Hematopoietic multipotent progenitor cell treated with erythropoietin and hydrocortisone succinate and interleukin-3 and kit ligand, for 15 days (in vitro differentiated cells): Measurements from ENCODE around the gene SPNS2.

Experiments used
- DNase-seq: peaks from one replicate; pipeline ENCODE4 v3.0.0-alpha.2; 2015; ENCODE audit warnings: low spot score

The SPNS2 gene

GRCh38 chr17:4549781-4550533, 51.3 kb downstream of the SPNS2 start:
- no peak for DNase-seq

- no peak for DNase-seq
These were observed 51.9 kb downstream of the SPNS2 start for GRCh38 chr17:4550534-4551039.

GRCh38 chr17:4551141-4551540, 52.5 kb downstream of the SPNS2 start:
- DNase-seq: peak; percentile 7

- DNase-seq: no peak
These were observed 53.3 kb downstream of the SPNS2 start for GRCh38 chr17:4551796-4552525.

- DNase-seq: no peak
These were observed 55.0 kb downstream of the SPNS2 start for GRCh38 chr17:4553669-4554068.

- no peak for DNase-seq
These were observed 55.8 kb downstream of the SPNS2 start for GRCh38 chr17:4554441-4554996.

- DNase-seq: peak; percentile 94
These were observed 56.5 kb downstream of the SPNS2 start, which contains the start of gene MYBBP1A for GRCh38 chr17:4554997-4555799. Gene MYBBP1A, minus strand, starts transcription at chr17:4555384. Its CDS starts 60 bp downstream, at chr17:4555324.

- no peak for DNase-seq
These were observed 57.4 kb downstream of the SPNS2 start for GRCh38 chr17:4555873-4556759.

GRCh38 chr17:4556996-4557395, 58.3 kb downstream of the SPNS2 start:
- no peak for DNase-seq

GRCh38 chr17:4557626-4558346, 59.1 kb downstream of the SPNS2 start:
- DNase-seq: no peak

- no peak for DNase-seq
These were observed 59.8 kb downstream of the SPNS2 start for GRCh38 chr17:4558347-4558971.

GRCh38 chr17:4559139-4559791, 60.6 kb downstream of the SPNS2 start:
- DNase-seq: no peak

GRCh38 chr17:4559966-4560365, 61.3 kb downstream of the SPNS2 start:
- DNase-seq: no peak

GRCh38 chr17:4560421-4560820, 61.7 kb downstream of the SPNS2 start, which contains the start of gene GGT6:
Gene GGT6, minus strand, starts transcription at chr17:4560577. Its CDS starts 56 bp downstream, at chr17:4560521.
- no peak for DNase-seq

- DNase-seq: no peak
These were observed 62.2 kb downstream of the SPNS2 start for GRCh38 chr17:4560837-4561256.

GRCh38 chr17:4562015-4562969, 63.6 kb downstream of the SPNS2 start:
- no peak for DNase-seq

- peak; percentile 69 for DNase-seq
These were observed 66.8 kb downstream of the SPNS2 start for GRCh38 chr17:4565209-4566141.
